SU-DHL-6 (cell line): ENCODE results near the gene ATL2.

ENCODE experiments used
- H2AFZ ChIP-seq: fragments of 200-600 bp; sonication (generic); 2 replicates; pipeline ENCODE4 v1.6.1; 2014; ENCODE audit warnings: low read depth, mild to moderate bottlenecking, moderate library complexity, mixed read lengths, antibody characterized with exemption, low read length; ENCODE audit not compliant: severe bottlenecking
- H3F3A ChIP-seq: fragments of 200-600 bp; shearing (Covaris generic); 2 replicates; pipeline ENCODE4 v1.6.0; 2016; ENCODE audit warnings: antibody characterized with exemption, mild to moderate bottlenecking; ENCODE audit not compliant: insufficient read depth
- H3K27ac ChIP-seq: fragments of 200-600 bp; sonication (generic); 2 replicates; pipeline ENCODE4 v1.5.1; 2016; ENCODE audit warnings: low read depth, mild to moderate bottlenecking, low read length, moderate library complexity, mixed read lengths
- H3K27me3 ChIP-seq: fragments of 200-600 bp; sonication (generic), shearing (Covaris generic); 2 replicates; pipeline ENCODE4 v1.6.0; 2014; ENCODE audit warnings: mild to moderate bottlenecking, low read length
- H3K36me3 ChIP-seq: fragments of 200-600 bp; sonication (generic); 2 replicates; pipeline ENCODE4 v1.6.1; 2014; ENCODE audit warnings: mild to moderate bottlenecking, low read length, mixed read lengths
- H3K4me2 ChIP-seq: fragments of 300-600, 200-600 bp; shearing (Covaris generic), sonication (generic); 2 replicates; pipeline ENCODE4 v1.6.0; 2014; ENCODE audit warnings: low read length, low read depth, mild to moderate bottlenecking; ENCODE audit not compliant: poor library complexity, severe bottlenecking
- H3K4me3 ChIP-seq: fragments of 200-600 bp; sonication (generic); 2 replicates; pipeline ENCODE4 v1.5.1; 2014; ENCODE audit warnings: antibody characterized with exemption, low read length, mild to moderate bottlenecking, mixed read lengths; ENCODE audit not compliant: insufficient read depth, poor library complexity, severe bottlenecking
- H3K79me2 ChIP-seq: fragments of 200-600 bp; sonication (generic); 2 replicates; pipeline ENCODE4 v1.6.1; 2014; ENCODE audit warnings: mild to moderate bottlenecking, low read length, moderate library complexity; ENCODE audit not compliant: insufficient read depth
- H3K9ac ChIP-seq: fragments of 200-600 bp; sonication (generic); 2 replicates; pipeline ENCODE4 v1.7.0; 2014; ENCODE audit warnings: mild to moderate bottlenecking, low read length
- H3K9me2 ChIP-seq: fragments of 200-600 bp; sonication (generic); replicated peaks from 2 replicates; pipeline ENCODE4 v1.6.1; 2014; ENCODE audit warnings: low read length; ENCODE audit not compliant: insufficient read depth
- H3K9me3 ChIP-seq: fragments of 200-600 bp; sonication (generic); 2 replicates; pipeline ENCODE4 v1.6.1; 2014; ENCODE audit warnings: low read length, mixed read lengths; ENCODE audit not compliant: insufficient read depth
- H4K20me1 ChIP-seq: fragments of 200-600 bp; sonication (generic); 2 replicates; pipeline ENCODE4 v1.6.1; 2014; ENCODE audit warnings: low read depth, mild to moderate bottlenecking, antibody characterized with exemption, low read length, moderate library complexity, mixed read lengths
- EZH2phosphoT487 ChIP-seq: fragments of 200-600 bp; sonication (generic), shearing (Covaris generic); conservative IDR thresholded peaks from 2 replicates; pipeline ENCODE4 v1.6.1; 2018; ENCODE audit warnings: mild to moderate bottlenecking, antibody characterized with exemption, low read length, moderate library complexity, mixed read lengths
- TF ChIP-seq, protein P1 (sequence below): fragments of 200-600 bp; sonication (generic); IDR thresholded peaks from one replicate; pipeline ENCODE4 v1.5.1; 2017; ENCODE audit warnings: antibody characterized with exemption, mild to moderate bottlenecking, low read length, moderate library complexity; ENCODE audit not compliant: insufficient read depth, poor library complexity, severe bottlenecking

Gene ATL2

GRCh38 chr2:38344813-38345212 is 32.3 kb downstream of the ATL2 start:
- H3K9ac ChIP-seq = no peak overlapping the region
- H3K36me3 ChIP-seq = peaks cover 20% of the 10 kb centered on the region
- H3K9me2 ChIP-seq = no peaks in the 10 kb centered on the region
- no peaks in the 10 kb centered on the region for H3F3A ChIP-seq
- peaks cover 58% of the 10 kb centered on the region for H3K79me2 ChIP-seq
- H3K4me2 ChIP-seq = no peak overlapping the region
- H3K27me3 ChIP-seq = no peaks in the 10 kb centered on the region
- H2AFZ ChIP-seq = no peak overlapping the region
- no peaks in the 10 kb centered on the region for H3K9me3 ChIP-seq
- H3K4me3 ChIP-seq = no peak overlapping the region
- peaks cover 4% of the 10 kb centered on the region; the same call in 1 of the 2 replicates for H4K20me1 ChIP-seq
- no peak overlapping the region for H3K27ac ChIP-seq
- TF ChIP-seq, protein P1, sequence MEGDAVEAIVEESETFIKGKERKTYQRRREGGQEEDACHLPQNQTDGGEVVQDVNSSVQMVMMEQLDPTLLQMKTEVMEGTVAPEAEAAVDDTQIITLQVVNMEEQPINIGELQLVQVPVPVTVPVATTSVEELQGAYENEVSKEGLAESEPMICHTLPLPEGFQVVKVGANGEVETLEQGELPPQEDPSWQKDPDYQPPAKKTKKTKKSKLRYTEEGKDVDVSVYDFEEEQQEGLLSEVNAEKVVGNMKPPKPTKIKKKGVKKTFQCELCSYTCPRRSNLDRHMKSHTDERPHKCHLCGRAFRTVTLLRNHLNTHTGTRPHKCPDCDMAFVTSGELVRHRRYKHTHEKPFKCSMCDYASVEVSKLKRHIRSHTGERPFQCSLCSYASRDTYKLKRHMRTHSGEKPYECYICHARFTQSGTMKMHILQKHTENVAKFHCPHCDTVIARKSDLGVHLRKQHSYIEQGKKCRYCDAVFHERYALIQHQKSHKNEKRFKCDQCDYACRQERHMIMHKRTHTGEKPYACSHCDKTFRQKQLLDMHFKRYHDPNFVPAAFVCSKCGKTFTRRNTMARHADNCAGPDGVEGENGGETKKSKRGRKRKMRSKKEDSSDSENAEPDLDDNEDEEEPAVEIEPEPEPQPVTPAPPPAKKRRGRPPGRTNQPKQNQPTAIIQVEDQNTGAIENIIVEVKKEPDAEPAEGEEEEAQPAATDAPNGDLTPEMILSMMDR = no peak
- no peak for TF ChIP-seq EZH2phosphoT487

GRCh38 chr2:38343212-38343611 is 33.9 kb downstream of the ATL2 start:
- no peak overlapping the region for H2AFZ ChIP-seq
- no peak overlapping the region for H3K9ac ChIP-seq
- no peaks in the 10 kb centered on the region for H3F3A ChIP-seq
- peaks cover 52% of the 10 kb centered on the region for H3K79me2 ChIP-seq
- H3K36me3 ChIP-seq = peaks cover 20% of the 10 kb centered on the region
- H3K9me3 ChIP-seq = no peaks in the 10 kb centered on the region
- no peak overlapping the region for H3K27ac ChIP-seq
- H3K4me2 ChIP-seq = no peak overlapping the region
- peaks cover 4% of the 10 kb centered on the region; the same call in 1 of the 2 replicates for H4K20me1 ChIP-seq
- no peaks in the 10 kb centered on the region for H3K9me2 ChIP-seq
- no peaks in the 10 kb centered on the region for H3K27me3 ChIP-seq
- TF ChIP-seq, protein P1 = no peak
- no peak for TF ChIP-seq EZH2phosphoT487
- no peak overlapping the region for H3K4me3 ChIP-seq

DNA sequence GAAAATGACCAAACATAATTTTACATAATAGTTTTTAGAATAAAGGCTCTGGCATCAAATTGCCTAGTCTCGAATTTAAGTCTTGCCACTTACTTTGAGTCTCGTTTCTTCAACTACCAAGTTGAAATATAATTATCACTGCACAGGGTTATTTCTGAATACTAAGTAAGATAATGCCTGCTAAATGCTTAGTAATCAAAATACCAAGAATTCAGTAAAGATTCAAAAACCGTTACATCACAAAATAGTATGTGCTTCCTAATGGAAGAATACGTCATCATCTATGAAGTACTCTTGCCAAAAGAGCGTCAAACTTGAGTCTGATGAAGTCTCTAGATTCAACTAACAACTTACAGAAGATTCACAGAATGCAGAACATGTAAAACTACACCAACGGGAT is 40.5 kb downstream of the ATL2 start:
- no peaks in the 10 kb centered on the region for H3K9me2 ChIP-seq
- no peaks in the 10 kb centered on the region for H3K9me3 ChIP-seq
- no peak overlapping the region for H3K9ac ChIP-seq
- peaks cover 18% of the 10 kb centered on the region for H3K79me2 ChIP-seq
- no peak overlapping the region for H3K4me3 ChIP-seq
- H3K27me3 ChIP-seq = no peaks in the 10 kb centered on the region
- H3F3A ChIP-seq = peaks cover 11% of the 10 kb centered on the region; the same call in 1 of the 2 replicates
- H2AFZ ChIP-seq = no peak overlapping the region
- H3K36me3 ChIP-seq = peaks cover 27% of the 10 kb centered on the region; the same call in 1 of the 2 replicates
- H4K20me1 ChIP-seq = no peaks in the 10 kb centered on the region; the same call in 1 of the 2 replicates
- no peak for TF ChIP-seq EZH2phosphoT487
- TF ChIP-seq, protein P1 = no peak
- no peak overlapping the region for H3K4me2 ChIP-seq
- no peak overlapping the region for H3K27ac ChIP-seq

- no peak overlapping the region for H3K4me3 ChIP-seq
- no peak overlapping the region for H3K27ac ChIP-seq
- H3K9ac ChIP-seq = no peak overlapping the region
- peaks cover 17% of the 10 kb centered on the region; the same call in 1 of the 2 replicates for H3K36me3 ChIP-seq
- no peaks in the 10 kb centered on the region for H3K27me3 ChIP-seq
- no peak overlapping the region for H3K4me2 ChIP-seq
- H2AFZ ChIP-seq = no peak overlapping the region
- no peak for TF ChIP-seq EZH2phosphoT487
- TF ChIP-seq, protein P1 = no peak
- no peaks in the 10 kb centered on the region for H3F3A ChIP-seq
- H3K9me3 ChIP-seq = no peaks in the 10 kb centered on the region
- H3K79me2 ChIP-seq = peaks cover 46% of the 10 kb centered on the region
- no peaks in the 10 kb centered on the region for H3K9me2 ChIP-seq
- no peaks in the 10 kb centered on the region for H4K20me1 ChIP-seq
Observed at GRCh38 chr2:38330754-38331153, 46.3 kb downstream of the ATL2 start.
